Activated B cell treated with CpG ODN at 0.5 μM for 24 hours (primary cell): ENCODE results near the gene ASGR2. TPM values are rescaled to one million over a fixed set of nuclear protein-coding genes. Genes with fewer than 3 reads are reported as not detected.

Experiments used
- ATAC-seq: fragments of 200-7000 bp; cut with Tn5 transposase; one replicate; pipeline ENCODE4 v1.10.0; 2021; ENCODE audit warnings: low read depth, mild to moderate bottlenecking, moderate library complexity
- CTCF ChIA-PET: fragments of 350-600 bp; sonication (Branson Sonifier 250); formaldehyde crosslinking; loops from one replicate; lab custom pipeline; 2021; ENCODE audit warnings: antibody characterized with exemption; lab: Charles Lee
- POLR2A ChIA-PET: fragments of 350-600 bp; sonication (Branson Sonifier 250); formaldehyde crosslinking; loops from one replicate; lab custom pipeline; 2021; ENCODE audit warnings: antibody characterized with exemption; lab: Charles Lee
- DNase-seq: peaks from one replicate; pipeline ENCODE4 v3.0.0; 2022
- H3K27ac Mint-ChIP-seq: one replicate; pipeline ENCODE4 v1.8.0; 2020; ENCODE audit warnings: mixed read lengths
- H3K27me3 Mint-ChIP-seq: one replicate; pipeline ENCODE4 v1.8.0; 2021; ENCODE audit warnings: mixed read lengths
- H3K36me3 Mint-ChIP-seq: one replicate; pipeline ENCODE4 v1.8.0; 2021; ENCODE audit warnings: low read depth, mixed read lengths
- H3K4me1 Mint-ChIP-seq: one replicate; pipeline ENCODE4 v1.8.0; 2021; ENCODE audit warnings: mixed read lengths
- H3K4me3 Mint-ChIP-seq: one replicate; pipeline ENCODE4 v1.8.0; 2020; ENCODE audit warnings: mild to moderate bottlenecking, mixed read lengths
- H3K9me3 Mint-ChIP-seq: one replicate; pipeline ENCODE4 v1.8.0; 2020; ENCODE audit warnings: mixed read lengths
- CTCF ChIP-seq: fragments of 200-600 bp; IDR thresholded peaks from one replicate; pipeline ENCODE4 v1.8.0; 2022; ENCODE audit warnings: antibody characterized with exemption, mild to moderate bottlenecking
- intact Hi-C: fragments of 100-400 bp; cut with micrococcal nuclease; formaldehyde crosslinking; loops from one replicate; pipeline ENCODE4 v1.15.1; 2024
- total RNA-seq: library from RNA; stranded (reverse); gene quantifications from 2 replicates; pipeline ENCODE4 v1.2.3, GENCODE V29; 2022

The ASGR2 gene
- total RNA-seq, 1 donor from 2014 or later, result not detected

- intact Hi-C loops, result no loop called here
- no peak overlapping the region for H3K27ac Mint-ChIP-seq
- no peaks in the 10 kb centered on the region for H3K4me1 Mint-ChIP-seq
- DNase-seq (no peak), ATAC-seq (no peak)
- H3K27me3 Mint-ChIP-seq, result peaks cover 13% of the 10 kb centered on the region
- TF ChIP-seq CTCF, result no peak
- H3K9me3 Mint-ChIP-seq, result no peaks in the 10 kb centered on the region
- H3K36me3 Mint-ChIP-seq, result no peaks in the 10 kb centered on the region
- ChIA-PET POLR2A (interaction anchor here (0.6 kb wide), 1 partner anchor 208 kb away, joined by 3 read pairs; no protein-coding TSS in a partner anchor), CTCF (no interaction called here)
- no peak overlapping the region for H3K4me3 Mint-ChIP-seq
Observed at GRCh38 chr17:7144213-7144612, 29.6 kb upstream of the ASGR2 start.

- Mint-ChIP-seq H3K27me3 (peaks cover 7% of the 10 kb centered on the region), H3K4me1 (no peaks in the 10 kb centered on the region), H3K9me3 (no peaks in the 10 kb centered on the region), H3K4me3 (no peak overlapping the region), H3K36me3 (no peaks in the 10 kb centered on the region), H3K27ac (no peak overlapping the region)
- ATAC-seq (no peak), DNase-seq (no peak)
- intact Hi-C loops, result no loop called here
- ChIA-PET POLR2A (no interaction called here), CTCF (no interaction called here)
- no peak for TF ChIP-seq CTCF
Observed at GRCh38 chr17:7141824-7142223, 27.2 kb upstream of the ASGR2 start.

GRCh38 chr17:7139400-7139799, 24.8 kb upstream of the ASGR2 start:
- Mint-ChIP-seq H3K27me3 (peaks cover 9% of the 10 kb centered on the region), H3K4me3 (no peak overlapping the region), H3K4me1 (peaks cover 4% of the 10 kb centered on the region), H3K27ac (no peak overlapping the region), H3K36me3 (no peaks in the 10 kb centered on the region), H3K9me3 (no peaks in the 10 kb centered on the region)
- POLR2A ChIA-PET, result interaction anchor here (0.9 kb wide), 1 partner anchor 94 kb away, joined by 3 read pairs; no protein-coding TSS in a partner anchor
- DNase-seq, result no peak
- intact Hi-C loops, result loop anchor here (5.0 kb wide), 1 partner anchor 297 kb away; no protein-coding TSS in a partner anchor
- no peak for ATAC-seq
- no peak for TF ChIP-seq CTCF
- CTCF ChIA-PET, result interaction anchor here (0.7 to 3.8 kb wide), 2 partner anchors 91 to 94 kb away, joined by 4 to 13 read pairs; no protein-coding TSS in a partner anchor

- H3K4me1 Mint-ChIP-seq, result peaks cover 5% of the 10 kb centered on the region
- DNase-seq (no peak), ATAC-seq (no peak)
- H3K36me3 Mint-ChIP-seq, result no peaks in the 10 kb centered on the region
- peaks cover 9% of the 10 kb centered on the region for H3K27me3 Mint-ChIP-seq
- no peak for TF ChIP-seq CTCF
- ChIA-PET POLR2A (no interaction called here), CTCF (interaction anchor here (3.8 to 8.0 kb wide), 2 partner anchors 86 to 91 kb away, joined by 13 to 109 read pairs; no protein-coding TSS in a partner anchor)
- intact Hi-C loops, result loop anchor here (5.0 kb wide), 1 partner anchor 297 kb away; no protein-coding TSS in a partner anchor
- H3K4me3 Mint-ChIP-seq, result no peak overlapping the region
- H3K9me3 Mint-ChIP-seq, result no peaks in the 10 kb centered on the region
- no peak overlapping the region for H3K27ac Mint-ChIP-seq
Observed at GRCh38 chr17:7138800-7139381, 24.3 kb upstream of the ASGR2 start.

GRCh38 chr17:7137171-7137943, 22.7 kb upstream of the ASGR2 start:
- intact Hi-C loops, result loop anchor here (5.0 kb wide), 1 partner anchor 295 kb away; no protein-coding TSS in a partner anchor
- no peaks in the 10 kb centered on the region for H3K36me3 Mint-ChIP-seq
- H3K4me1 Mint-ChIP-seq, result peaks cover 18% of the 10 kb centered on the region
- peaks cover 9% of the 10 kb centered on the region for H3K27me3 Mint-ChIP-seq
- no peak overlapping the region for H3K27ac Mint-ChIP-seq
- H3K4me3 Mint-ChIP-seq, result no peak overlapping the region
- CTCF ChIA-PET, result interaction anchor here (1.0 to 8.0 kb wide), 11 partner anchors 20 to 294 kb away, joined by 3 to 109 read pairs (median 7); partner anchors contain the start of gene SLC16A11
- H3K9me3 Mint-ChIP-seq, result no peaks in the 10 kb centered on the region
- DNase-seq (no peak), ATAC-seq (no peak)
- no peak for TF ChIP-seq CTCF
- POLR2A ChIA-PET, result interaction anchor here (0.8 to 1.8 kb wide), 2 partner anchors 86 to 94 kb away, joined by 3 to 10 read pairs; no protein-coding TSS in a partner anchor
